GM19023 (cell line): ENCODE results near the gene HELZ.
"Not testable (repeated sequence)": the region's sequence is repeated elsewhere in the genome, so short reads cannot be mapped to it uniquely, and the experiment has no call there.

Source experiments
- ATAC-seq: cut with Tn5 transposase; IDR thresholded peaks from one replicate; pipeline ENCODE4 v1.9.1; 2021; ENCODE audit warnings: mild to moderate bottlenecking, moderate library complexity; ENCODE audit not compliant: unreplicated experiment

Gene HELZ

GRCh38 chr17:67054011-67054591, 190.9 kb downstream of the HELZ start:
- ATAC-seq: no peak

GRCh38 chr17:67053438-67054000, 191.5 kb downstream of the HELZ start:
- no peak for ATAC-seq

- no peak for ATAC-seq
Measured at GRCh38 chr17:67052720-67053437, 192.1 kb downstream of the HELZ start.

- ATAC-seq: no peak
Measured at GRCh38 chr17:67051837-67052236, 193.2 kb downstream of the HELZ start.

GRCh38 chr17:67051155-67051538, 193.8 kb downstream of the HELZ start:
- ATAC-seq: no peak

GRCh38 chr17:67050471-67051154, 194.4 kb downstream of the HELZ start:
- ATAC-seq: no peak

- no peak for ATAC-seq
Measured at GRCh38 chr17:67050066-67050465, 194.9 kb downstream of the HELZ start.

- ATAC-seq: no peak
Measured at GRCh38 chr17:67049025-67049739, 195.8 kb downstream of the HELZ start.

GRCh38 chr17:67047382-67047781, 197.6 kb downstream of the HELZ start:
- ATAC-seq: no peak

- no peak for ATAC-seq
Measured at GRCh38 chr17:67046398-67046797, 198.6 kb downstream of the HELZ start.

- ATAC-seq: no peak
Measured at GRCh38 chr17:67044940-67045339, 200.1 kb downstream of the HELZ start.

- ATAC-seq: no peak
Measured at GRCh38 chr17:67044016-67044772, 200.8 kb downstream of the HELZ start, which contains the start of gene CACNG1. CACNG1 (plus strand) TSS chr17:67044554; CDS start chr17:67044661, 107 bp downstream.

GRCh38 chr17:67043283-67043682, 201.7 kb downstream of the HELZ start:
- no peak for ATAC-seq

GRCh38 chr17:67041941-67042899, 202.8 kb downstream of the HELZ start:
- ATAC-seq: no peak

- ATAC-seq: no peak
Measured at GRCh38 chr17:67041531-67041930, 203.5 kb downstream of the HELZ start.

GRCh38 chr17:67041119-67041518, 203.9 kb downstream of the HELZ start:
- ATAC-seq: not testable (repeated sequence)

GRCh38 chr17:67040652-67041051, 204.3 kb downstream of the HELZ start:
- no peak for ATAC-seq

GRCh38 chr17:67038861-67039365, 206.1 kb downstream of the HELZ start:
- no peak for ATAC-seq
